DLD1 (cell line): ENCODE data around the gene TTC12.

Source experiments
- in situ Hi-C: cut with HindIII; loops from 2 replicates; pipeline ENCODE4 v1.10.0; 2017; ENCODE audit warnings: low sequenced_read_pairs

The TTC12 gene

DNA sequence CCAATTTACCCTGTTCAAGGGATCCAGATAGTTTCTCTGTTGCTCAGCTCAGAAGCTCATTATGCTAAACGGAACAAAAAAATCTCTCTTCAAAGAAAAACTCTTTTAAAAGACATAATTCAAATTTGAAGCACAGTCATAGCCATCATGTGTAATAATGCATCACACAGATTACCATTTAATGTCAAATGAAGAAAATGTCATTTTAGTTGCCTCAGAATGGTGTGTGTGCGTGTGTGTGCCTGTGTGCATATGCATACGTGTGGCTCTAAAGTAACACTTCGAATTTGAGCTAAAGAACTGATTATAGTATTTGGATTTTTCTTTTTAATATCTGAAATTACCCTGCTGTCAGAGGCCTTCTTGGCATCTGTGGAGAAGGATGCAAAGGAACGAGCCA is 9.9 kb downstream of the TTC12 start:
- in situ Hi-C loops, result no loop called here

DNA sequence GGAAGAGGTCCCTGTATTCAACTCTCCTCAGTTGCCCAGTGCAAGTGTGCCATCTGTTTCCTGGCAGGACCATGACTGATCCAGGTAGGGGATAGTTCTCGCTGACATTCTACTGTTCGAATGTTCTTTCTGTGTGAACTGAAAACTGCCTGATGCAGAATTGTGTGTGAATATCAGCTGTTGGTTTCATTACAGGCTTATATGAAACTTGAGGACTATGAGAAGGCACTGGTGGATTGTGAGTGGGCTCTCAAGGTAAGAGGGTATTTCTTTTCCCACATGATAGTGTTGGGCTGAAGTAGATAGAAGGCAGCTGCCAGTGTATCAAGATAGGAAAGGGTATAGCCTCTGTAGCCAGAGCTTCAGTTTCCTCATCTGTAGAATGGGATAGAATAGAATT is 15.3 kb downstream of the TTC12 start:
- in situ Hi-C loops, result no loop called here

DNA sequence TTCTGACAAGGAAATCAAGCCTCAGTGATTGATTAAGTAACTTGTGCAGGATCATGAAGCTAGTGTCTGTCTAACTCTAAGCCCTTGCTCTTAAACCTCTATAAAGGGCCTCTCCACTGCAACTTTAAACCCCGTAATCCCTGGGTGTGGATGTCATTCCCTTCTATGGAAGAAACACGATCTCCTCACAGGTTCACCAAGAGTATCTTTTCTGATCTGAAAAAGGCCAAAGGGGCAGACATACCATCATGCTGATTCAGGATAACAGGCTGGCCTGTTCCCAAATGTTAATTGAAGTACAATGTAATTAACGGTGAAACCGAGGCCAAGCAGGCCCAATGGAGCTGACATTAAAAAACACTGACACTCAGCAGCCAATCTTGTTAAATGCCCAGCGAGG is 17.1 kb downstream of the TTC12 start:
- in situ Hi-C loops, result no loop called here

DNA sequence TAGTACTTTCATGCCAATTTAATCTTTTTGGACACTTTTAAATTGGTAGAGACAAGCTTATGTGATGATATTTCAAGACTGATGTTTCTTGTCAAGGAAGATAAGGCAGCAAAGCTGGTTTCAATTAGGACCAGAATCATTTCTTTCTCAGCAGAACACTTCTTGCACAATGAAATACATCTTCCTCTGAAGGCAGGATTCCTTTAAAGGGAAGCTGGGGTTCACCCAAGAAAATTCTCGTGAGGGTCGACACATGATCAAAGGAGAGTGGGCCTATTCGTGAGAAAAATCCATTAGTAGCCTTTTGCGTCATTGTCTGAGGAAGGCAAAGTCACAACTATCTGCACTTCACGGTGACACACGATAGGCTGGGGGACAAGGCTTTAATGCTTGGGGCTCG is 17.6 kb downstream of the TTC12 start:
- in situ Hi-C loops, result no loop called here

DNA sequence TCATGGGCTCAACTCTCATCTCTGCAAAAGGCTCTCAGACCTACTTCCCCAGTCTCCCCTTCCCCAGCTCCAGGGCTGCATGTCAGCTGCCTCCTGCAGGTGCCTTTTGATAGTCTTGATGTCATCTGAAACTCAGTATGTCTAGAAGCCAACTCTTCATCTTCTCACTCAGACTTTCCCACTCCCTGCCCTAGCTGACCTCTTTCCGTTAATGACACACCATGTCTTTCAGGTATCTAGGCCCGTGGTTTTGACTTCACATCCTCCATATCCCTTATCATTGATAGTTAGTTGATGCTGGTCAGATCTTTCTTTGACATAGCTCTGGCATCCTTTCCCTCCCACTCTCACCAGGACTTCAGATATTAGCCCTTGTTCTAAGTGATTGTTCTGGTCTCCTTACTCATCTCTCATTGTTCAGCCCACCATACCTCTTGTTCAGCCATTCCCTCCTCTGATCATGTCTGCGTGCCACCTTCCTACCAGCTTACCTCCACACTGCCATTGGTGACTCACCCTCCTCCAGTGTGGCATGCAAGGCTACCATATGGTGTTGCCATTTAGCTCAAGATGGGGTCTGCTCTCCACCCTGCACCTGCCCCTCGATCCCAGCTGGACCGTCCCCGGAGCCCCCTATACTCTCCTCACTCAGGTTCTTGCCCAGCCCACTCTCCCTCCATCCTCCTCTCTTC is 18.4 kb downstream of the TTC12 start:
- in situ Hi-C loops, result no loop called here

DNA sequence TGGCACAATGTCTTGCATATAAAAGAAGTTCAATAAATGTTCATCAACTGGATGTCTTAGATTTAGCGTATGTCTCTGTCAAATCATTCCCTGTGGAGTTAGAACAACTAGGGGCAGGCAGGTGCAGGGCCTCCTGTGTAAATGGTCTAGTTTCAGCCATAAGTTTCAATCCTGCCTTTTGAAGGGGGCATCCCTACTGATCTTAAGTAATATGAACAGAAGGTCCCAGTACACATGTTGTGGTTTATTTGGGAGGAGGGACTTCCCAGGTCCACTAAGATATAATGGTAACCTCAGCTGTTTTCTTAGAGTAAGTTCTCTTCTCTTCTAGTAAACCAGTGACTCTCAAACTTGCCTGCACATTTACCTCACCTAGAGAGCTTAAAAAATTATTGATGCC is 19.8 kb downstream of the TTC12 start:
- in situ Hi-C loops, result no loop called here

DNA sequence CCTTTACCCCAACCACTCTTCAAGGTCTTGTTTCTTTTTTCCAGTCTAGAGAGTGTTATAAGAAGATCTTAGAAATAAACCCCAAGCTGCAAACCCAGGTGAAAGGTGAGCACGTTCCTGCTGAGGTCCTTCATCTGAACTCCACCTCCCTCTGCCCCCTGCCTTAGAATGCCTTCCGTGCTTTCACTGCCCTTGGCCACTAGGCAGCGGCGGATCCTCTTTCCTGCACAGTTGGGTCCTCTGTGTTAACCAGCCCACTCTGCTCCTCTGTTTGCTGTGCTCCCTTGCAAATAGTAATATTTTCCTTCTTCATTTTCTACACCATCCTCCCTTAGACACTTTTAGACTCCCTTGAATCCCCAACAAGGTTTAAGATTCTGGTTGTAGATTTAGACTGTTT is 24.3 kb downstream of the TTC12 start:
- in situ Hi-C loops, result no loop called here

DNA sequence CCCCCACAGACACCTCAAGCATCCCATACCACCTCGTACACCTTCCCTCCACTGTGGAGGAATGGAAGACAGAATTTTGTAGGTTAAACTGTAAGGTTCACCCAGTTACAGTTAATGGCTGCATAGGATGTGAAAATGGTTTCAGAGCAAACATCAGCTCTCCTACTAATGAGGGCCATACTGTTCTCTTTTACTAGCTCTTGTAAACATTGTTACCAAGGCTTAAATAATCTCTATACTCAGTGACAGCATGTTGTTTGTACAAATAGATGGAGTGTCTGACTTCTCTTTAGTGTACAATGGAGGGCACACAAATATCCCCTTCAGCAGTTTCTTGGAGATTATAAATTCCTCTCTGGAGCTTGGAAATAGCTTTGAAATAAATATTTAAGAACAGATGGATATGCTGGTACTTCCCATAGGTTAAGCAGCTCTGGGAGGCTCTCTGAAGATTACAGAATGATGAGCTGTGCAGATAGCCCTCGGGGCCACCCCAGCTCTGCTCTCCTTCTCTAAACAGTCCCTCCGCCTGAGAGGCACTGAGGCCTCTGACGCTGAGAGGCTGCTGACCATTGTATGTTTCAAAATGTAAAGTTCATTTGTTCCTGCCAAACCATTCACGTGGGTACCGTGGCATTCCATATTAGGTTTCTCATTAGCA is 25.7 kb downstream of the TTC12 start:
- in situ Hi-C loops, result no loop called here

DNA sequence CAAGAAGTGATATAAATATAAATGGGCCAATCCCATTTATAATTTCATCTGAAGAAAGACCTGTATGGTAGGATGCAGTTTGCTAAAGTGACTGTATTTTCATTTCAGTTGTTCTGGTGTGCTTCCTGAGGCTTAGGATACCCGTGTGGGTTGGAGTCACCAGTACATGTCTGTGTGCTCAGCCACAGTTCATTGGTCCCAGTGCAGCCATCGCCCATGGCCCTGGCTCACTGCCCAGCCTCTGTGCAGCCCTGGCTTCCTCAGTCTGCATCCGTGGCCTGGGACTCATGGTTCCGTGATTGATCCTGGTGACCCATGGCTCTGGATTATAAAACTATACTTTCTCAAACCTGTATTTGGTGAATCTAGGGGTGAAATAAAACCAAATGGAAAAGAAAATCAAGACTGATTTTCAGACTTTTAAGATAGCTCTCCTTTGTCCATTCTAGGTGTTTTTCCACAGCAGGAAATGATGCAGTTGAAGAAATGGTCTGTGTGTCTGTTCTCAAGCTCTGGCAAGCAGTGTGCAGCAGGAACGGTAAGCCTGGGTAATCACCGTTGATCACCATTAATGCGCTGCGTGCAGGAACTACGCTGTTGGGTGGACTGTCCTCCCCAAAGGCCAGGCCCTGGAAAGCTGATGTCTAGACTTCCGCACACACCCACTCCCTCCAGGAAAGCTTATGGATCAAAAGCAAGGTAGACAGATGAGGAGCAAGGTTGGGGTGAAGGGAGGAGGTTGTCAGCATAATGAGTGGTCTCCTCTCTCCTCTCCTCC is 27.2 kb downstream of the TTC12 start:
- in situ Hi-C loops, result no loop called here

DNA sequence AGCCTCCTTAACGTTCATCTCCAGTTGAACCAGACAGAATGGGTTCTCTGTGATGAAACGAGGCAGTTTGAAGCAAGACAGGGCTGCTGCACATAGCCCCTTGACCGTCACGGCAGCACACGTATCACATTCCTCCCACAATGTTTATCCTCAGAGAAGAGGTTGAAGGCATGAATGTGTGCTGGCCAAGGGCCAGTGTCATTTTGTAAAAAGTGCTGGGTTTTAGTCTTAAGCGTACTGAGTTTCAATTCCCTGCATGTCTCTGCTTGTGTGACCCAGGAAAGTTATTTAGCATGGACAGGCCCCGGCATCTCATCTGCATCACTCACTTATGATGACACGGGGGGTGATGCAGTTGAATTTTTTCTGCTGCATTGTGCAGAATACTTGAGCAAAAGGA is 31.6 kb downstream of the TTC12 start:
- in situ Hi-C loops, result no loop called here

DNA sequence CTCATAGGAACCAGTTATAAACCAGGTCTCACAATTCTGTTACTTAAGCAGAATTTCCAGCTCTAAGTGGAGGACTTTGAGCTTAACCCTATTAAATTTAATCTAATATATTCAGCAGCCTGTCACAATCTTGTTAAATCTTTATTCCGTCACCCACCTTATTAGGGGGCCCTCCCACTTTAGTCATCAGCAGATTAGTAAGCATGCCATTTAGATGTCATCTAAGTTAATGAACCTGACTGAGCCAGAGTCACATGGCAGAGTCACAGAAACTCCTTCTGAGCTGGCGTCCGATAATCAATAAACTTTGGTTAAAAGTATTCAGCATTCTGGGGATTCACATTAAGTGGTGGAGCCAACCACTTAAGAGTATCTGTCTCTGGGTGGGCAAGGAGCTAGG is 35.1 kb downstream of the TTC12 start:
- in situ Hi-C loops, result no loop called here

DNA sequence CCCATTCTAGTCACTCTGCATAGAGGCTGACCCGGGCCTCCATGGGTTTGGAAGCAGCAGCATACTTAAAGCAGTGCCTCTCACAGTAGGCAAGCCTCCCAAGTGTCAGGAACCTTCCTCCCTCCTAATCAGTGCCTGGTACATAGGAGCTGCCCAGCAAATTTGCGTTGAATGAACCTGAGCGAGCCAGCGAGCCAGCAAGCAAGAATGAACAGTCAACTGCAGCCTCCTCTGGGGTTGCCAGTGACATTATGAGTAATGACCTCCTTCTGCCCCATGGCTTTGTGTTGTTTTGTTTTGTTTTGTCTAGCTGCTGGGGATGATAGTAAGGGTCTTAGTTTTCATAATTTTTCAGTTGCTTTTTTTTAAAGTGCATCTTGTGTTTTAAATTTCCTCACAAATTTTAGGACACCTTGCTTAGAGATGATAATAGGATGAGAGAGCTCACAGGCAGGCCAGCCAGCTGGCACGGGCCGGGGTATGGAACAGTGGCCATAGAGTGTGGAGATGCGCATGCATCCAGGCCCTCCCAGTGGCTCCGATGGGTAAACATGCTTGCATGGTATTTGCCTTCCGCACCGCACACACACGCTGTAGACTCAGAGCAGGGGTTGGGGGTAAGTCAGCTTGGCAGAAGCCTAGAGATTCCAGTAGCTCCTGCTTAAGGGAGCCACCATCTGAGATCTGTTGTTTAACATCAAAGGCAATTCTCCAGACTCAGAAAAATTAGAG is 36.1 kb downstream of the TTC12 start:
- in situ Hi-C loops, result no loop called here

DNA sequence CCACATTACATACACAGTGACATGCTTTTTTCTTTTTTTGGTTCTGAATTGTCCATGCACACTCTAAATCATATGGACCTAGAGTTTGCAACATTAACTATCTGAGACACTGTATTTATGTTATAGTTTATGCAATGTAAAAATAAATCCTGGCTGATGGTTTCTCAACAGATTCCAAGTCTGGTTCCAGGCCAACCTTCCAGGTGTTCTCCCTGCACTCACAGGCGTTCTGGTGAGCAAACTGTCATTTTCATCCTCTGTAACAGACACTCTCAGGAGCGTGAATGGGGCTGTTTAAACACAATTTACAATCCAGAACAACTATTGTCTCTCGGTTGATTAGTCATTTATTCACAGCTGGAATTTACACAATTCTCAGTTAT is 36.7 kb downstream of the TTC12 start:
- in situ Hi-C loops, result no loop called here

DNA sequence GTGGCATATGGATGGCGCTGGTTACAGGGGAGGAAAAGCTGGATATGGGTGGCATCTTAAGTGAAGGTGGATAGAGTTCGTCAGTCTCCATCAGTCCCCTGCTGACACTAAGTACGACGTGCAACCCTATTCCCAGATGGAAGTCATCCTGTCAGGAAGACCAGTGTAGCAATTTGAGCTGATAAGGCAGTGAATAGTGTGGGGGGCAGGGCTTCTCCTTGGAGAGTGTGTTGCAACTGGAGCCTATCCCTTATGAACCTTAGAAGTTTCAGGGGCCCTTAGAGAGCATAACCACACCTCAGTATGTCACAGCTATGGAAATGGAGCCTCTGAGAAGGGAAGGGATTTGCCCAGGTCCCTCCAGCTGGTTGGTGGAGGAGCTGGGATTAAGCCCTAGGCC is 37.1 kb downstream of the TTC12 start:
- in situ Hi-C loops, result no loop called here

DNA sequence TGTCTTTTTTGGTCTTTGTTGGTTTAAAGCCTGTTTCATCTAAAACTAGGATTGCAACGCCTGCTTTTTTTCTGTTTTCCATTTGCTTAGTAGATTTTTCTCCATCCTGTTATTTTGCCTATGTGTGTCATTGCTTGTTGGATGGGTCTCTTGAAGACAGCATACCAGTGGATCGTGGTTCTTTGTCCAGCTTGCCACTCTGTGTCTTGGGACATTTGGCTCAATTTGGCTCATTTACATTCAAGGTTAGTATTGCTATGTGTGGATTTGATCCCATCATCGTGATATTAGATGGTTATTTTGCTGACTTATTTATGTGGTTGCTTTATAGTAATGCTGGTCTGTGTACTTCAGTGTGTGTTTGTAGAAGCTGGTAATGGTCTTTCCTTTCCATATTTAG is 41.8 kb downstream of the TTC12 start:
- in situ Hi-C loops, result no loop called here

DNA sequence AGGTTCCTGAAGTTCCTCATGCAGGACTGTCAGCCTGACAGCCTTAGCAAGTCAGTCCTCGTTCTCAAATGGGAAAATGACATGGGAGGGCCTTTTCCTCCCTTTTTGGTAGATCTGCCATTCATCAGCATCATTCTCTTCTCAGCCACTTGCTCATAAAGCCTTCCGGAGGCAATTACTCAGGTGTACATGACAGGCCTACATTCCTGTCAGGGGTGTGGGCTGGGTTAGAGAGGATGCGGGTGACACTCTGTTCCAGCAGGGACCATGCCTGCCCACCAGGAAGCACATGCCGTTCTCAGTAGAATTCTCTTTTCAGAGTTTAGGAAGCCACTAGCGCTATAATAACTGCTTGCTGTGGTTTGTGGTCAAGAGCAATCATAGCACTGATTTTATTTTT is 49.0 kb downstream of the TTC12 start:
- in situ Hi-C loops, result no loop called here

DNA sequence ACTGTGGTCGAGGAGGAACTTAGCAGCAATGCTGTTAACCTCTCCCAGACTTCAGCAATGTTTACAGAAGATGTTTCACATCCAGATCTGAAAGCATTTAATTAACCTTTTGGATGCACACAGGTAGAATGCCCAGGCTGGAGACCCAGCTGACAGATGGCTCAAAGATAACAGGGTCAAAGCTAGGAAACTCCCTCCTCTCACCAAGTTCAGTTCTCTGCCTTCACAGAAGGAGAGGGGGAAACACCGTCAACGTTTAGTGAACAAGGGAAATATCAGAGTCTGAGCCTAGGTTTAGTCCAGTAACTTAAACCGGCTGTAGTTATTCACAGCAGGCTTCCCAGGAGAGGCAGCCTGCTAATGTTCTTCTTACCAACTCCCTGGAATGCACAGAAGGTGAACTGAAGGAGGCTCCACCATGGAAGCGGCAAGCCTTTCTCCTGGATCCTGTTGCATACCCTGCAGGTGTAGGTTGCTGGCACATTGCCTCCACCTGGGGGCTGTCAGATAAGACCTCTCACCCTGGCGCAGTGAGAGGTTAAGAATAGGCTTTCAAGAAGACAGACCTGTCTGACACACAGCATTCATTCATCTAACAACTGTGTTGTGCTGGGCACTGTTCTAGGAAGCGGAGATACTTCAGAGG is 49.7 kb downstream of the TTC12 start:
- in situ Hi-C loops, result no loop called here

DNA sequence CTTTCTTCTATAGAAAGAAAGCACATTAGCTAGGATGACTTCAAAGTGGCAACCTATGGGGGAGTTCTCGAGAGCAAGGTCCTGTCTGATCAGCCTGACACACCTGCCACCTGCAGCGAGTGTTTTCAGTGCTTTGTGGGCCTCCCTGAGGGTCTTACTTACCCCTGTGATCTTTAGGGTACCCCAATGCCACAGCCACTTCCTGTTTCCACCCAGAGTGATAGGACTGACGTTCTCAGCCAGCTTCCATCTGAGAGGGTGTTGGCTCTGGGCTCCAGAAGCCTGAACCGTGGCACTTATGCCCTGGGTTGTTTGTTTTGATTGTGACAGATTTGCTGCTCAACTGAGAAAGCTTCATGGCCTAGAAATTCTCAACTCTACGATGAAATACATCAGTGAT is 51.5 kb downstream of the TTC12 start:
- in situ Hi-C loops, result no loop called here

DNA sequence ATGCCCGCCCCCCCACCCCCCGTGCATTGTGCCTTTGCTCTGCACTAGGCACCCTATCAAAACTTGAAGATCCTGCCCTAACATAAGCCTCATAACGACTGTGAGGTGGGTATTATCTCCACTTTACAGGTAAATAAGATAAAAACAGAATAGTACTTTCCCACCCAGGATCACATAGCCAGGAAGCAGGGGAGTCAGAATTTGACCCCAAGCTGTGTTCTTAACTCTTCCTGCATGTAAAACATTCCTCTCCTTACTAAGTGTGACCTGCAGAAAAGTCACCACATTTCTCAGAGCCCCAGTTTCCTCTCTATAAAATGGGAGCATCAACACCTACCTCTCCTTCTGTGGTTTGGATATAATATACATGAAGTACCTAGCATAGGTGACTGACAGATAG is 55.0 kb downstream of the TTC12 start:
- in situ Hi-C loops, result no loop called here

DNA sequence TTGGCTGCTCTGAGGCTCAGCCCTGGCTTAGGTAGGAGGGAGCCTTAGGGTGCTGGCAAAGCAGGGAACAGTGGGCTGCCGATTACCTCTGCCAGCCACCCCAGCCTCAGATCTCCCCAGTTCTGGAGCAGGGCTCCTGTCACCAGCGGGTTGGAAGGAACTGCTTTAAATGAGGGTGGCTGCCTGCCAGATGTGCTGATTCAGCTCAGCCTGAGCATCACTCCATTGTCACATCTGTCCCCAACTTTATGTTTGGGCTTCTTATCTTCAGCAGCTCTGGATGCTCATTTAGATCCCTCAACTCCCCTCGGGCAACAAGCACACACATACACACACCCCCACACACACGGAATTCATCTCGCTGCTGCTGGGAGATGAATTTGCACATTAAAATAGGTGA is 56.3 kb downstream of the TTC12 start:
- in situ Hi-C loops, result no loop called here

DNA sequence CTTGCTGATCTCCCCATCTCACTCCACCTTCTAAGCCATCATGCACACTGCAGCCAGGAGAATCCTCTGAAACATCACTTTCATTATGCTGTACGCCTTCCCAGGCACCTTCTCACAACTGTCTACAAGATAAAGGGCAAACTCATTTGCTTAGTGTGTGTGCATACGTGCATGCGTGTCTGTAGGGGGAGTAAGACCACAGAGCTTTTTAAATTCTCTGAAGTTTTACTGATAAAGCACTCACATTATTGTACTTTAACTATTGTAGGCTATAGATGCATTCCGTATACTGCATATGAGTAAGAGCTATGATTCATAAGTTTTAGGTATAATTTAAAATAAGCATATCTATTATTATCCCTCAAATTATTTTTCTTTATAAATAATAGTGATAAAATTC is 57.9 kb downstream of the TTC12 start:
- in situ Hi-C loops, result no loop called here
